ENCODE measurements around the gene RFFL.

- no peak for TF ChIP-seq HCFC1 (IDR thresholded peaks at IDR 0.05; ENCODE audit: low read depth, low read length)
- TF ChIP-seq ATF6 (CRISPR knock-in tag; IDR thresholded peaks at IDR 0.05), result no peak
- no peak for TF ChIP-seq TSC22D4 (tag; IDR thresholded peaks at IDR 0.05)
- TF ChIP-seq BACH1 (tag; IDR thresholded peaks at IDR 0.05), result no peak
- TF ChIP-seq MEIS2 (IDR thresholded peaks at IDR 0.05; ENCODE audit: partially characterized antibody), result no peak
- no peak for TF ChIP-seq CHD7 (IDR thresholded peaks at IDR 0.05; ENCODE audit: low read depth, low read length)
- TF ChIP-seq CTCF (IDR thresholded peaks at IDR 0.05 in 2 of 3, conservative IDR thresholded peaks at IDR 0.05 in 1 of 3; ENCODE audit: insufficient read depth in 2 of 3, low read depth in 1 of 3, low read length in 3 of 3), result no peak
- no peak for TF ChIP-seq BRCA1 (IDR thresholded peaks at IDR 0.05)
- TF ChIP-seq BRCA1 (CRISPR knock-in tag; IDR thresholded peaks at IDR 0.05), result no peak
- no peak for TF ChIP-seq ARNT (IDR thresholded peaks at IDR 0.05)
- TF ChIP-seq POLR2A (conservative IDR thresholded peaks at IDR 0.05), result no peak
- no peak for TF ChIP-seq EZH2 (IDR thresholded peaks at IDR 0.05; ENCODE audit: borderline replicate concordance, low read depth, low read length)
Observed at GRCh38 chr17:35074711-35075707, 11.5 kb upstream of the RFFL start.

Data from K562 (cell line).